Measurements from ENCODE around the gene SLC40A1. TPM values are rescaled to one million over a fixed set of nuclear protein-coding genes. Genes with fewer than 3 reads are reported as not detected.

Gene SLC40A1
- total RNA-seq, 1 donor from 2014 or later: 0.86 TPM

Other genes with a start within 250 kb of the SLC40A1 start
- gene WDR75, start 139.3 kb downstream of the SLC40A1 start, total RNA-seq: 108 and 112 TPM in 2 replicates
- gene ASNSD1, start 80.7 kb upstream of the SLC40A1 start, total RNA-seq: 58.4 and 61.2 TPM in 2 replicates
- 4.2 and 5.8 TPM in 2 replicates for gene ANKAR, start 93.9 kb upstream of the SLC40A1 start, total RNA-seq
- 8.3 and 11.4 TPM in 2 replicates for gene OSGEPL1, start 182.0 kb upstream of the SLC40A1 start, total RNA-seq
- 78.7 and 80.1 TPM in 2 replicates for gene ORMDL1, start 203.6 kb upstream of the SLC40A1 start, total RNA-seq
- 54.4 and 55.9 TPM in 2 replicates for gene PMS1, start 203.7 kb upstream of the SLC40A1 start, total RNA-seq